GM23338 (cell line): ENCODE measurements around the gene PDE1C. TPM values are rescaled to one million over a fixed set of nuclear protein-coding genes. Genes with fewer than 3 reads are reported as not detected.

Experiments used
- ATAC-seq: fragments of 200-7000 bp; cut with Tn5 transposase; 3 replicates; pipeline ENCODE4 v1.9.1; 2020
- DNase-seq: peaks from one replicate; pipeline ENCODE4 v3.0.0-alpha.2; 2015; ENCODE audit warnings: low spot score
- H2AFZ ChIP-seq: fragments of 200-600 bp; sonication (generic); 2 replicates; pipeline ENCODE4 v1.8.0; 2016; ENCODE audit warnings: antibody characterized with exemption, mild to moderate bottlenecking, moderate library complexity
- H3F3A ChIP-seq: fragments of 200-600 bp; sonication (generic); replicated peaks from 2 replicates; pipeline ENCODE4 v1.8.0; 2017; ENCODE audit warnings: antibody characterized with exemption, mixed run types, low read depth
- H3K27ac ChIP-seq: fragments of 200-600 bp; sonication (generic); 2 replicates; pipeline ENCODE4 v1.6.1; 2016; ENCODE audit warnings: low read depth
- H3K27me3 ChIP-seq: fragments of 200-600 bp; sonication (generic); 2 replicates; pipeline ENCODE4 v1.8.0; 2016; ENCODE audit warnings: mild to moderate bottlenecking, mixed run types, moderate library complexity; ENCODE audit not compliant: insufficient read depth
- H3K36me3 ChIP-seq: fragments of 200-600 bp; sonication (generic); 2 replicates; pipeline ENCODE4 v1.8.0; 2016; ENCODE audit warnings: mild to moderate bottlenecking; ENCODE audit not compliant: insufficient read depth
- H3K4me1 ChIP-seq: fragments of 200-600 bp; sonication (generic); 2 replicates; pipeline ENCODE4 v1.8.0; 2016; ENCODE audit warnings: mild to moderate bottlenecking, moderate library complexity; ENCODE audit not compliant: insufficient read depth
- H3K4me2 ChIP-seq: fragments of 200-600 bp; sonication (generic); 2 replicates; pipeline ENCODE4 v1.7.1; 2017; ENCODE audit warnings: mixed run types
- H3K4me3 ChIP-seq: fragments of 200-600 bp; sonication (generic); 2 replicates; pipeline ENCODE4 v1.6.1; 2016; ENCODE audit warnings: mixed run types
- H3K79me2 ChIP-seq: fragments of 200-600 bp; sonication (generic); replicated peaks from 2 replicates; pipeline ENCODE4 v1.8.0; 2017; ENCODE audit warnings: mild to moderate bottlenecking; ENCODE audit not compliant: insufficient read depth
- H3K9me2 ChIP-seq: fragments of 200-600 bp; sonication (generic); 2 replicates; pipeline ENCODE4 v1.8.0; 2017; ENCODE audit not compliant: insufficient read depth
- H4K20me1 ChIP-seq: fragments of 200-600 bp; sonication (generic); replicated peaks from 2 replicates; pipeline ENCODE4 v1.8.0; 2017; ENCODE audit warnings: mild to moderate bottlenecking; ENCODE audit not compliant: insufficient read depth
- H3K27ac Mint-ChIP-seq: 2 replicates; pipeline ENCODE4 v1.8.0; 2020; ENCODE audit warnings: inconsistent platforms, mild to moderate bottlenecking, moderate library complexity, mixed read lengths
- H3K27me3 Mint-ChIP-seq: 3 replicates; pipeline ENCODE4 v1.8.0; 2022; ENCODE audit warnings: low read depth, mild to moderate bottlenecking, moderate library complexity, mixed read lengths, inconsistent platforms; ENCODE audit not compliant: insufficient read depth, poor library complexity
- H3K36me3 Mint-ChIP-seq: 3 replicates; pipeline ENCODE4 v1.8.0; 2021; ENCODE audit warnings: low read depth, mild to moderate bottlenecking, inconsistent platforms, moderate library complexity, mixed read lengths
- H3K4me1 Mint-ChIP-seq: 3 replicates; pipeline ENCODE4 v1.8.0; 2020; ENCODE audit warnings: mild to moderate bottlenecking, inconsistent platforms, mixed read lengths
- H3K4me3 Mint-ChIP-seq: 3 replicates; pipeline ENCODE4 v1.8.0; 2021; ENCODE audit warnings: moderate library complexity, mild to moderate bottlenecking, inconsistent platforms, mixed read lengths
- H3K9me3 Mint-ChIP-seq: 3 replicates; pipeline ENCODE4 v1.8.0; 2020; ENCODE audit warnings: moderate library complexity, mild to moderate bottlenecking, inconsistent platforms, mixed read lengths
- CREB1 ChIP-seq: fragments of 250-450 bp; sonication (Bioruptor Pico); IDR thresholded peaks from 2 replicates; pipeline ENCODE4 v1.5.0; 2020; ENCODE audit warnings: low read depth, mild to moderate bottlenecking, moderate library complexity
- EZH2 ChIP-seq: fragments of 200-600 bp; sonication (generic); IDR thresholded peaks from one replicate; pipeline ENCODE4 v1.8.0; 2017; ENCODE audit warnings: antibody characterized with exemption, mild to moderate bottlenecking, low read depth; ENCODE audit not compliant: unreplicated experiment
- EZH2phosphoT487 ChIP-seq: fragments of 200-600 bp; sonication (generic); IDR thresholded peaks from one replicate; pipeline ENCODE4 v1.8.1; 2018; ENCODE audit warnings: antibody characterized with exemption; ENCODE audit not compliant: unreplicated experiment
- JUNB ChIP-seq: IDR thresholded peaks from one replicate; pipeline ENCODE4 v1.6.1; 2016; ENCODE audit warnings: antibody characterized with exemption; ENCODE audit not compliant: unreplicated experiment
- NANOG ChIP-seq: IDR thresholded peaks from 2 replicates; pipeline ENCODE4 v1.6.1; 2016; ENCODE audit warnings: antibody characterized with exemption, borderline replicate concordance
- POLR2AphosphoS5 ChIP-seq: IDR thresholded peaks from 2 replicates; pipeline ENCODE4 v1.6.1; 2016; ENCODE audit warnings: antibody characterized with exemption, low read depth
- REST ChIP-seq: IDR thresholded peaks from one replicate; pipeline ENCODE4 v1.6.1; 2018; ENCODE audit warnings: antibody characterized with exemption; ENCODE audit not compliant: unreplicated experiment
- STAT1 ChIP-seq: IDR thresholded peaks from one replicate; pipeline ENCODE4 v1.6.1; 2016; ENCODE audit warnings: antibody characterized with exemption; ENCODE audit not compliant: unreplicated experiment
- ZNF114 ChIP-seq: fragments of 250-450 bp; sonication (Bioruptor Pico); IDR thresholded peaks from 2 replicates; pipeline ENCODE4 v1.5.0; 2020; ENCODE audit warnings: mild to moderate bottlenecking, moderate library complexity
- ZNF331 ChIP-seq: fragments of 250-450 bp; sonication (Bioruptor Pico); IDR thresholded peaks from 2 replicates; pipeline ENCODE4 v1.5.0; 2020; ENCODE audit warnings: low read depth, mild to moderate bottlenecking, moderate library complexity
- ZNF462 ChIP-seq: fragments of 250-450 bp; sonication (Bioruptor Pico); IDR thresholded peaks from 2 replicates; pipeline ENCODE4 v1.5.0; 2020; ENCODE audit warnings: mild to moderate bottlenecking, moderate library complexity
- polyA plus RNA-seq: library from polyadenylated mRNA; unstranded; fragments of >200 nt; fragmentation: Nextera tagmentation; extraction: Ambion mirVana; gene quantifications from 2 replicates; pipeline ENCODE4 v1.2.1, GENCODE V29; 2016
- total RNA-seq: library from RNA; depleted of rRNA; stranded (reverse); fragments of >200 nt; shearing (Covaris generic); gene quantifications from 2 replicates; pipeline ENCODE4 v1.2.3, GENCODE V29; 2014
- TF ChIP-seq, protein P1 (sequence below), 2 experiments: fragments of 200-600 bp in 1 of 2; sonication (generic) in 1 of 2; conservative IDR thresholded peaks; 2 replicates each; pipeline versions ENCODE4 v1.5.1 to v1.6.1; 2016 to 2017; ENCODE audit warnings: antibody characterized with exemption in 2 of 2, low read depth in 2 of 2, mild to moderate bottlenecking in 2 of 2, moderate library complexity in 1 of 2
- TF ChIP-seq, protein P2 (sequence below): IDR thresholded peaks from 2 replicates; pipeline ENCODE4 v1.6.1; 2016; ENCODE audit warnings: antibody characterized with exemption

Gene PDE1C
- total and polyA plus RNA-seq, 2 experiments from 2014 or later = 0.28 TPM; not detected in 1

DNA sequence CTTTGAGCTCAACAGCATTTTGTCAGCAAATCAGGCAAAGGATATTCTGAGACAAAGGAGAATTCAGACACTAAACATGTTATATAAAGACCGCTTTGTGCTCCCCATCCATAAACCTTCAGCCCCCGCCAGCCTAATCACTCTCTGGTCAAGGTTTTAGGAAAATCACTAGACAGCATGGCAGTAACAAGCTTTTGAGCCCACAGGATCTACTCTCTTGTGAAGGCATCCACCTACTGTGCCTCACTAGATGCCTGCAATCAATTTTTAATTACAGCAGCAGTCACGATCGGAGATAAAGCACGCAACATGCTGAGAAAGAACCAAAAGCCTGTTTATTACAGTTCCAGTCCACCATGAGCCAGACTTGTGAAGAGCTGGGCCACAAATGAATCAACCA, 19.1 kb downstream of the PDE1C start:
- Histone ChIP-seq H3K27ac (no peak overlapping the region), H3K36me3 (no peaks in the 10 kb centered on the region), H3K4me2 (no peak overlapping the region), H2AFZ (no peak overlapping the region), H3K4me3 (no peak overlapping the region), H3K9me2 (no peaks in the 10 kb centered on the region), H3K79me2 (no peaks in the 10 kb centered on the region), H3F3A (no peaks in the 10 kb centered on the region), H3K4me1 (no peaks in the 10 kb centered on the region), H3K27me3 (no peaks in the 10 kb centered on the region), H4K20me1 (no peaks in the 10 kb centered on the region)
- TF ChIP-seq POLR2AphosphoS5 (no peak), ZNF462 (no peak), ZNF114 (CRISPR knock-in tag) (no peak), NANOG (no peak), JUNB (no peak), EZH2phosphoT487 (no peak), EZH2 (no peak), REST (no peak), ZNF331 (CRISPR knock-in tag) (no peak), CREB1 (CRISPR knock-in tag) (no peak), STAT1 (no peak)
- TF ChIP-seq, protein P1, sequence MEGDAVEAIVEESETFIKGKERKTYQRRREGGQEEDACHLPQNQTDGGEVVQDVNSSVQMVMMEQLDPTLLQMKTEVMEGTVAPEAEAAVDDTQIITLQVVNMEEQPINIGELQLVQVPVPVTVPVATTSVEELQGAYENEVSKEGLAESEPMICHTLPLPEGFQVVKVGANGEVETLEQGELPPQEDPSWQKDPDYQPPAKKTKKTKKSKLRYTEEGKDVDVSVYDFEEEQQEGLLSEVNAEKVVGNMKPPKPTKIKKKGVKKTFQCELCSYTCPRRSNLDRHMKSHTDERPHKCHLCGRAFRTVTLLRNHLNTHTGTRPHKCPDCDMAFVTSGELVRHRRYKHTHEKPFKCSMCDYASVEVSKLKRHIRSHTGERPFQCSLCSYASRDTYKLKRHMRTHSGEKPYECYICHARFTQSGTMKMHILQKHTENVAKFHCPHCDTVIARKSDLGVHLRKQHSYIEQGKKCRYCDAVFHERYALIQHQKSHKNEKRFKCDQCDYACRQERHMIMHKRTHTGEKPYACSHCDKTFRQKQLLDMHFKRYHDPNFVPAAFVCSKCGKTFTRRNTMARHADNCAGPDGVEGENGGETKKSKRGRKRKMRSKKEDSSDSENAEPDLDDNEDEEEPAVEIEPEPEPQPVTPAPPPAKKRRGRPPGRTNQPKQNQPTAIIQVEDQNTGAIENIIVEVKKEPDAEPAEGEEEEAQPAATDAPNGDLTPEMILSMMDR (conservative IDR thresholded peaks at IDR 0.05; ENCODE audit: low read depth in 2 of 2) = no peak
- TF ChIP-seq, protein P2, sequence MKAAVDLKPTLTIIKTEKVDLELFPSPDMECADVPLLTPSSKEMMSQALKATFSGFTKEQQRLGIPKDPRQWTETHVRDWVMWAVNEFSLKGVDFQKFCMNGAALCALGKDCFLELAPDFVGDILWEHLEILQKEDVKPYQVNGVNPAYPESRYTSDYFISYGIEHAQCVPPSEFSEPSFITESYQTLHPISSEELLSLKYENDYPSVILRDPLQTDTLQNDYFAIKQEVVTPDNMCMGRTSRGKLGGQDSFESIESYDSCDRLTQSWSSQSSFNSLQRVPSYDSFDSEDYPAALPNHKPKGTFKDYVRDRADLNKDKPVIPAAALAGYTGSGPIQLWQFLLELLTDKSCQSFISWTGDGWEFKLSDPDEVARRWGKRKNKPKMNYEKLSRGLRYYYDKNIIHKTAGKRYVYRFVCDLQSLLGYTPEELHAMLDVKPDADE = no peak
- Mint-ChIP-seq H3K36me3 (no peaks in the 10 kb centered on the region), H3K4me1 (no peaks in the 10 kb centered on the region), H3K27ac (no peak overlapping the region), H3K9me3 (no peaks in the 10 kb centered on the region), H3K27me3 (peaks cover 2% of the 10 kb centered on the region), H3K4me3 (no peak overlapping the region)
- ATAC-seq (no peak), DNase-seq (no peak)
